ENCODE measurements around the gene PITPNB.

DNA sequence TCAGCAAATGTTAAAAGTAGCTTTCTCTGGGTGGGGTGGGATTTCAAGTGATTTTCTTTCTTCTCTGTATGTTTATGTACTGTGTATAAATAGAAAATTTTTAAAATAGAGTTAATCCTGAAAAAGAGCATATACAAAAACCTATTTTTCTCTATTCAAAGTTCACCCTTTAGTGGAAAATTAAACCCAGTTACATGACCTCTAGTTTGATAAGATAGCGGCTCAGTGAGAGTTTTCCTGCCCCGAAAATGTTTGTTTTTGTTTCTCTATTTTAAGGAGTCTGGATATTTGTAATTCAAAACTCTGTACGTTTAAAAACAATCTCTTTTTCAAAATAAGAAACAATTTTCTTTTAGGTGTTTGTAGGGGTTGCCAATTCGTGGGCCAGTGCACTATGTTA, 42.1 kb upstream of the PITPNB start:
- TF ChIP-seq GATA3 (IDR thresholded peaks at IDR 0.05; ENCODE audit: low read depth, low read length) (no peak), GATA2 (IDR thresholded peaks at IDR 0.05; ENCODE audit: low read depth, low read length) (no peak)
